Mammary epithelial cell (primary cell): ENCODE results near the gene HS6ST2.

Experiments used
- CTCF ChIP-seq, 2 donors: IDR thresholded peaks in 1 of 2; conservative IDR thresholded peaks in 1 of 2; 2 replicates each; pipeline ENCODE4 v1.5.1; 2011 to 2012; ENCODE audit warnings: inconsistent platforms in 2 of 2, low read length in 2 of 2, mild to moderate bottlenecking in 2 of 2, control low read depth in 1 of 2, low read depth in 1 of 2; ENCODE audit not compliant: insufficient read depth in 1 of 2; ENCODE audit errors: extremely low read depth in 1 of 2
- EZH2 ChIP-seq: IDR thresholded peaks from 2 replicates; pipeline ENCODE4 v1.6.1; 2012; ENCODE audit warnings: low read length, inconsistent platforms, borderline replicate concordance

DNA sequence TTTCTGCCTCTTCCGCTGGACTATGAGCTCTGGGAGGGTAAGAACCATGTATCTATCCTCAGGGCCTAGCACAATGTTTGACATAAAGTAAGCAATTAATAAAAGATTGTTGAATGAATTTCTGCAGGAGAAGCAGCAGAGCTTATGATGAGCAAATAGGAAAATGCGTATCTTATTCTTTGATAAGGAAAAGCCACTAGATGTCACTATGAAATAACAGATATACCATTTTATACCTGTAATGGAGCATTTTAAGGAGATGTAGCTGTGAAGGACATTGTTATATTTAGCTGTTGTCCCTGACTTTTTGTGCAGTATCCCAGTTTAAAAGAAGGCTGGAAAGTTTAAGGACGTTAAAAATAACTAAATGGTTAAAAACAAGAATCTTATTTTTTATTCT is 322.3 kb downstream of the HS6ST2 start:
- TF ChIP-seq EZH2 (no peak), CTCF (conservative IDR thresholded peaks at IDR 0.05 in 1 of 2, IDR thresholded peaks at IDR 0.05 in 1 of 2; ENCODE audit: extremely low read depth in 1 of 2, insufficient read depth in 1 of 2, low read depth in 1 of 2, low read length in 2 of 2) (peak; percentile 17 to 19)
